ENCODE measurements around the gene SMG6. TPM values are rescaled to one million over a fixed set of nuclear protein-coding genes. Genes with fewer than 3 reads are reported as not detected.

SMG6 gene
- total and polyA plus RNA-seq, 2 of the 13 experiments (the other 11 are each of a cell fraction or from before 2014, with no cell fraction given) = 4.6 to 14.6 TPM

- TF ChIP-seq ZNF710 (CRISPR knock-in tag; IDR thresholded peaks at IDR 0.05; ENCODE audit: borderline replicate concordance) (no peak), KDM5A (IDR thresholded peaks at IDR 0.05; ENCODE audit: borderline replicate concordance, low read length) (no peak), ZFX (CRISPR knock-in tag; IDR thresholded peaks at IDR 0.05; ENCODE audit: low read depth) (no peak; the same call in 1 of the 2 replicates), ZIK1 (CRISPR knock-in tag; IDR thresholded peaks at IDR 0.05; ENCODE audit: borderline replicate concordance, low read depth) (no peak), ZNF160 (CRISPR knock-in tag; IDR thresholded peaks at IDR 0.05) (no peak), SYNCRIP (IDR thresholded peaks at IDR 0.05; ENCODE audit: insufficient read depth, low read depth, low read length) (no peak), DMAP1 (CRISPR knock-in tag; IDR thresholded peaks at IDR 0.05) (0 out of 2 replicates have a peak, but pooled peaks have one; percentile 3), SMYD3 (CRISPR knock-in tag; IDR thresholded peaks at IDR 0.05) (no peak), REST (IDR thresholded peaks at IDR 0.05; ENCODE audit: borderline replicate concordance in 1 of 2, low read depth in 1 of 2, low read length in 2 of 2) (no peak), ZNF317 (CRISPR knock-in tag; IDR thresholded peaks at IDR 0.05) (no peak), POLR2AphosphoS5 (IDR thresholded peaks at IDR 0.05; ENCODE audit: low read depth, low read length) (no peak), ZNF747 (CRISPR knock-in tag; IDR thresholded peaks at IDR 0.05; ENCODE audit: borderline replicate concordance) (no peak), CREM (IDR thresholded peaks at IDR 0.05) (no peak), CREM (CRISPR knock-in tag; IDR thresholded peaks at IDR 0.05) (no peak), NONO (IDR thresholded peaks at IDR 0.05) (no peak), NONO (CRISPR knock-in tag; conservative IDR thresholded peaks at IDR 0.05) (0 out of 2 replicates have a peak, but pooled peaks have one; percentile 50), ZEB1 (IDR thresholded peaks at IDR 0.05; ENCODE audit: insufficient replicate concordance, low read depth) (no peak), POLR2A (IDR thresholded peaks at IDR 0.05; ENCODE audit: insufficient read depth in 1 of 2, low read depth in 2 of 2, low read length in 2 of 2) (no peak), PHF21A (CRISPR knock-in tag; IDR thresholded peaks at IDR 0.05) (peak; percentile 51; the same call in 1 of the 2 replicates), ZNF839 (CRISPR knock-in tag; IDR thresholded peaks at IDR 0.05; ENCODE audit: borderline replicate concordance) (no peak), SRY (CRISPR knock-in tag; IDR thresholded peaks at IDR 0.05) (no peak), ZNF891 (CRISPR knock-in tag; IDR thresholded peaks at IDR 0.05) (no peak), ETV5 (CRISPR knock-in tag; IDR thresholded peaks at IDR 0.05; ENCODE audit: borderline replicate concordance) (peak; percentile 49; the same call in 1 of the 2 replicates), MATR3 (CRISPR knock-in tag; IDR thresholded peaks at IDR 0.05) (no peak), DDIT3 (CRISPR knock-in tag; IDR thresholded peaks at IDR 0.05) (no peak), XRCC5 (optimal IDR thresholded peaks at IDR 0.05; ENCODE audit: low read length) (peak; percentile 66)
Measured at GRCh38 chr17:2053380-2054261, 250.0 kb downstream of the SMG6 start (continued).

All from HepG2 (cell line).